HEK293 (cell line): ENCODE results near the gene COA4.

ENCODE experiments used
- CTCF ChIP-seq: fragments of 450-650 bp; formaldehyde crosslinking; IDR thresholded peaks from 2 replicates; pipeline ENCODE4 v1.5.1; 2016; ENCODE audit warnings: missing biosample characterization, missing genetic modification characterization
- KLF10 ChIP-seq: fragments of 450-650 bp; IDR thresholded peaks from 2 replicates; pipeline ENCODE4 v1.5.1; 2018; ENCODE audit warnings: missing biosample characterization, mild to moderate bottlenecking, missing genetic modification characterization
- MZF1 ChIP-seq: fragments of 450-650 bp; formaldehyde crosslinking; IDR thresholded peaks from 2 replicates; pipeline ENCODE4 v1.5.1; 2017; ENCODE audit warnings: missing biosample characterization, missing genetic modification characterization, borderline replicate concordance
- TRIM28 ChIP-seq: IDR thresholded peaks from 2 replicates; pipeline ENCODE4 v1.6.1; 2011; ENCODE audit warnings: low read length, control low read depth, borderline replicate concordance
- YY1 ChIP-seq: fragments of 450-650 bp; formaldehyde crosslinking; IDR thresholded peaks from 2 replicates; pipeline ENCODE4 v1.5.1; 2018; ENCODE audit warnings: missing biosample characterization, missing genetic modification characterization
- ZFP37 ChIP-seq: fragments of 450-650 bp; formaldehyde crosslinking; IDR thresholded peaks from 2 replicates; pipeline ENCODE4 v1.5.1; 2016; ENCODE audit warnings: missing biosample characterization, missing genetic modification characterization
- ZNF23 ChIP-seq: fragments of 450-650 bp; formaldehyde crosslinking; IDR thresholded peaks from 2 replicates; pipeline ENCODE4 v1.5.1; 2016; ENCODE audit warnings: missing biosample characterization, missing genetic modification characterization, borderline replicate concordance
- ZNF274 ChIP-seq, 2 experiments: fragments of 200-500 bp in 1 of 2; fragments of 450-650 bp in 1 of 2; sonication (Bioruptor generic) in 1 of 2; formaldehyde crosslinking in 1 of 2; IDR thresholded peaks; 2 replicates each; pipeline versions ENCODE4 v1.5.1 to v1.6.1; 2014 to 2016; ENCODE audit warnings: borderline replicate concordance in 1 of 2, inconsistent platforms in 1 of 2, low read length in 1 of 2, missing biosample characterization in 1 of 2, missing genetic modification characterization in 1 of 2
- ZNF362 ChIP-seq: fragments of 450-650 bp; formaldehyde crosslinking; IDR thresholded peaks from 2 replicates; pipeline ENCODE4 v1.5.1; 2016; ENCODE audit warnings: missing biosample characterization, missing genetic modification characterization
- TF ChIP-seq, protein P1 (sequence below): fragments of 450-650 bp; formaldehyde crosslinking; IDR thresholded peaks from 2 replicates; pipeline ENCODE4 v1.5.1; 2016; ENCODE audit warnings: missing biosample characterization, missing genetic modification characterization

- no peak for TF ChIP-seq CTCF (tag by site-specific recombination)
- TF ChIP-seq ZNF23 (tag by site-specific recombination), result no peak
- TF ChIP-seq ZFP37 (tag by site-specific recombination), result no peak
- TF ChIP-seq, protein P1, sequence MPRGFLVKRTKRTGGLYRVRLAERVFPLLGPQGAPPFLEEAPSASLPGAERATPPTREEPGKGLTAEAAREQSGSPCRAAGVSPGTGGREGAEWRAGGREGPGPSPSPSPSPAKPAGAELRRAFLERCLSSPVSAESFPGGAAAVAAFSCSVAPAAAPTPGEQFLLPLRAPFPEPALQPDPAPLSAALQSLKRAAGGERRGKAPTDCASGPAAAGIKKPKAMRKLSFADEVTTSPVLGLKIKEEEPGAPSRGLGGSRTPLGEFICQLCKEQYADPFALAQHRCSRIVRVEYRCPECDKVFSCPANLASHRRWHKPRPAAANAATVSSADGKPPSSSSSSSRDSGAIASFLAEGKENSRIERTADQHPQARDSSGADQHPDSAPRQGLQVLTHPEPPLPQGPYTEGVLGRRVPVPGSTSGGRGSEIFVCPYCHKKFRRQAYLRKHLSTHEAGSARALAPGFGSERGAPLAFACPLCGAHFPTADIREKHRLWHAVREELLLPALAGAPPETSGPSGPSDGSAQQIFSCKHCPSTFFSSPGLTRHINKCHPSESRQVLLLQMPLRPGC, result no peak
- TF ChIP-seq TRIM28, result no peak
- TF ChIP-seq ZNF362 (tag by site-specific recombination), result no peak
- no peak for TF ChIP-seq KLF10 (tag by site-specific recombination)
- TF ChIP-seq ZNF274 (IDR thresholded peaks at IDR 0.05; ENCODE audit: low read length), result no peak
- no peak for TF ChIP-seq ZNF274 (tag by site-specific recombination; IDR thresholded peaks at IDR 0.05; ENCODE audit: borderline replicate concordance)
- no peak for TF ChIP-seq MZF1 (tag by site-specific recombination)
- no peak for TF ChIP-seq YY1 (tag by site-specific recombination)
Measured at GRCh38 chr11:73872749-73873357, 3.8 kb downstream of the COA4 start.
